Measurements from ENCODE around the gene KRT78.
"Not testable (repeated sequence)": the region's sequence is repeated elsewhere in the genome, so short reads cannot be mapped to it uniquely, and the experiment has no call there.

KRT78 gene

GRCh38 chr12:52795694-52796428 is 52.9 kb downstream of the KRT78 start, which contains the start of gene KRT3:
TSS of gene KRT3 (minus strand) at chr12:52796117. CDS start at chr12:52796042, 75 bp downstream.
- no peak for DNase-seq (ENCODE audit: low read depth)

- DNase-seq (ENCODE audit: low read depth) = not testable (repeated sequence)
These were observed 53.5 kb downstream of the KRT78 start for GRCh38 chr12:52795332-52795674.

GRCh38 chr12:52794479-52795331 is 54.1 kb downstream of the KRT78 start:
- DNase-seq (ENCODE audit: low read depth) = no peak

GRCh38 chr12:52792185-52793029 is 56.4 kb downstream of the KRT78 start:
- DNase-seq (ENCODE audit: low read depth) = no peak

GRCh38 chr12:52791271-52792184 is 57.3 kb downstream of the KRT78 start:
- no peak for DNase-seq (ENCODE audit: low read depth)

- no peak for DNase-seq (ENCODE audit: low read depth)
These were observed 58.1 kb downstream of the KRT78 start for GRCh38 chr12:52790427-52791270.

- DNase-seq (ENCODE audit: low read depth) = no peak
These were observed 59.0 kb downstream of the KRT78 start for GRCh38 chr12:52789637-52790426.

- no peak for DNase-seq (ENCODE audit: low read depth)
These were observed 59.7 kb downstream of the KRT78 start for GRCh38 chr12:52788876-52789636.

- DNase-seq (ENCODE audit: low read depth) = no peak
These were observed 60.5 kb downstream of the KRT78 start for GRCh38 chr12:52788192-52788875.
